Jurkat, Clone E6-1 (cell line): ENCODE results near the gene LRBA.
"Not testable (repeated sequence)": the region's sequence is repeated elsewhere in the genome, so short reads cannot be mapped to it uniquely, and the experiment has no call there.

Experiments
- DNase-seq: peaks from one replicate; pipeline ENCODE4 v3.0.0-alpha.2; 2011; ENCODE audit warnings: low read depth, low spot score
- H3K4me3 ChIP-seq: 2 replicates; pipeline ENCODE4 v1.5.1; 2011; ENCODE audit warnings: mild to moderate bottlenecking, low read length, control low read depth, moderate library complexity

Gene LRBA

DNA sequence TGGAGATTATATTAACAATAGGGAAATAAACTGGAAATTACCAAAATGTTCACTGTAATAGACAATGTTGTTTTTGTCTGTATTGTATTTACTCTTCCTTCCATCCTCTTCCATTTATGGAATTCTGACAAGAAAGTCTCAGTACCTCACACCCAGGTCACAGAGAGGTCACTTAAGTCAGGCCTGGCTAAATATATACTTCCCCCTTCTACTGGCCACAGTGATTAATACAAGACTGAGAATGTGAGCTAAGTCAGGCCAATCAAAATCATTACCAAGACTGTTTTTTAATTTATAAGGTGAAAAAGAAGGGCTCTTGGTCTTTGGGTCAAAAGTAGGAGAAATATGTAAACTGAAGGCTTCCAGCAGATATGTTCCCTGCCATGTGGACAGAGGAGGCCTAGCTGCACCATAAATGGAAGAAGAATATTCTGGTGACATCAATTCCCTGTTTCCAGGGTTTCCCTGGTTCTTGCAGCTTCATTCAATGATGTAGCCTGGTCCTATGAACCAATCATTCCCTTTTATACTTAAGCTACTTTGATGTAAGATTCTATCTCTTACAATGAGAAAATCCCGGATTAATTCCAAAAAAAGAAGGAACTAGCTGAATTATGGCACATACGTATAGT is 64.3 kb downstream of the LRBA start:
- no peak for DNase-seq
- no peak overlapping the region for H3K4me3 ChIP-seq

DNA sequence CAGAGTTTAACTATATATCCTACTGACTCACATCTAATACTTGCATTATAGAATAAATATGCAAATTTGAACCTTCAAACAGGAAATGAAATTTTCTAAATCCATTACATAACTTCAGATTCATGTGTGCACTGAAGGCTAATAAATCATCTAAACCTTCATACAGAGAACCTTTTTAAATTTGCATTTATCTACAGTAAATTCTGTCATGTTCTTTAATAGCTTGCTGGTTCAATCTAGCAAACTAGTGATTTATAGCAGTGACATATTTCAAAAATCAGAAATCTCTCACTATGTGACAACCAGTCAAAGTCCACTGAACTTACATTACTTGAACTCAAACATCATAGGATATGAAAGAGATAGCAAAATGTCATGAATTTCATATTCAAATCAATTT is 65.1 kb downstream of the LRBA start:
- no peak for DNase-seq
- H3K4me3 ChIP-seq = no peak overlapping the region

DNA sequence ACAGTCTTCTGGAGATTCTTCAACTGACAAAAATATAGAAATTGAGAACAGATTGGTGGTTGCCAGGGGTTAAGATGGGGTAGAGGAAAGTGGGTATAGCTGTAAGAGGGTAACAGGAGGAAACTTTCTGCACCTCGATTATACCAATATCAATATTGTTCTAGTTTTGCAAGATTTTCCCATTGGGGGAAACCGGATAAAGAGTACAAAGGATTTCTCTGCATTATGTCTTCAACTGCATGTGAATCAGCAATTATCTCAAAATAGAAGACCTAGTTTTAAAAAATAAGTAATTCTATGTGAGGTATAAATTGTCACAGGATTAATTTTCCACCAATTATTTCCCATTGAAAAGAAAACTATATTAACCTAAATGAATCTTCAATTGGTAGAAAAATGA is 65.7 kb downstream of the LRBA start:
- H3K4me3 ChIP-seq = no peak overlapping the region
- no peak for DNase-seq

DNA sequence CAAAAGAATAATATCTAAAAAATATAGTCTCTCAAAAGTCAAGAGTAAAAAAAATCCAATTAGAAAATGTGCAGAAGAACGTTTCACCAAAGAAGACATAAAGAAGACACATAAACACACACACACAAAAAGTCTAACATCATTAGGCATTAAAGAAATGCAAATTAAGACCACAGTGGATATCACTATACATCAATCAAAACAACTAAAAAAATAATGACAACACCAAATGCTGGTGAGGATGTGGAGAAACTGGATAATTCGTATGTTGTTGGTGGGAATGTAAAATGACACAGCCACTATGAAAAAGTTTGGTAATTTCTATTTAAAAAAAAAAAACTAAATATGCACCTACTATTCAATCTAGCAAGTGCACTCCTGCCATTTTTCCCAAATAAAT is 66.4 kb downstream of the LRBA start:
- H3K4me3 ChIP-seq = no peak overlapping the region
- DNase-seq = no peak

DNA sequence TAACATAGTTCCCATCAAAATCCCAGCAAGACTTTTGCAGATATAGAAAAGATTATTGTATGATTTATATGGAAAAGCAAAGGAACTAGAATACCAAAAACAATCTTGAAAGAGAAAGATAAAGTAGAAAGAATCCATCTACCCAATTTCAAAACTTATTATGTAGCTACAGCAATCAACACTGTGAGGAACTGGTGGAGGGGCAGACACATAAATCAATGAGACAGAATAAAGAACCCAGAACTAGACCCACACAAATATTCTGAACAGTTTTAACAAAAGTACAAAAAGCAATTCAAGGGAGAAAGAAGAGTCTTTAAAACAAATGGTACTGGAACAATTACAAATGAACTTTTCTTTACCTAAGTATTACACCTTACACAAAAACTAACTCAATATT is 67.0 kb downstream of the LRBA start:
- no peak for DNase-seq
- H3K4me3 ChIP-seq = no peak overlapping the region

DNA sequence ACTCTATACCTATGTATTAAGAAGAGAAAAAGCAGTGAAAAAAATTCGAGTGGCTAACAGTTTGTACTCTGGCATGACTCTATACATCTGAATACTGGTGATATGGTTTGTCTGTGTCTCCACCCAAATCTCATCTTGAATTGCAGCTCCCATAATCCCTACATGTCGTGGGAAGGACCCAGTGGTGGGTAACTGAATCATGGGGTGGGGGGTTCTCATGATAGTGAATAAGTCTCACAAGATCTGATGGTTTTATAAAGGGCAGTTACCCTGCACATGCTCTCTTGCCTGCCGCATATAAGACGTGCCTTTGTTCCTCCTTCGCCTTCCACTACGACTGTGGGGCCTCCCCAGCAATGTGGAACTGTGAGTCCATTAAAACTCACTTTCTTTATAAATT is 70.4 kb downstream of the LRBA start:
- no peak for DNase-seq
- no peak overlapping the region for H3K4me3 ChIP-seq

DNA sequence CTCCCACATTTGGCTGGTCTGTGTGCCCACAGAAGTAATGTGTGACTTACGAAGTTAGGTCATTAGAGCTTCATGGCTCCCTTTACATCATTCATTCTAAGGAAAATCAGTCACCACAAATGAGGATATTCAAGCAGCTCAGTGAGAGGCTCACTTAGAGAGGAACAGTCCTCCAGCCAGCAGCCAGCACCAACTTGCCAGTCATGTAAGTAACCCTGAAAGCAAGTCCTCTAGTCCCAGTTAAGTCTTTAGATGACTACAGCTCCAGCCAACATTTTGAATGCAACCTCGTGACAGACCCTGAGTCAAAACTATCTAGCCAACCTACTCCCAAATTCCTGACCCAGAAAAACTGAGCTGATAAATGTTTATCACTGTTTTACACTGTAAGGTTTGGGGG is 71.3 kb downstream of the LRBA start:
- no peak for DNase-seq
- H3K4me3 ChIP-seq = no peak overlapping the region

DNA sequence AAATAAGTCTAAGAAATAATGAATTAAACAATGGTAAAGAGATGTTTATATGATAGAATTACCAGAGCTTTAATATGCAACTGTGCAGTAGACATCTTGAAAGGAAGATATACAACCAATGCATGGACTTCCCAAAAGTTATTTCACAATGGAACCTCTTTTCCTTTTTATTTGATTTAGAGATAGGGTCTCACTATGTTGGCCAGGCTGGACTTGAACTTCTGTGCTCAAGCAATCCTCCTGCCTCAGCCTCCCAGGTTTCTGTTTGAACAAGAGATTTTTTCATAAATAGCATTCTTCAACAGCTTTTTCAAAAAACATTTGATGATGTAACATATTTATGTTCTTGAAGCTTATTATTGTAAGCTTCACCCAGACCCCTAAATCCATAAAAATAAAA is 72.0 kb downstream of the LRBA start:
- DNase-seq = no peak
- H3K4me3 ChIP-seq = no peak overlapping the region

DNA sequence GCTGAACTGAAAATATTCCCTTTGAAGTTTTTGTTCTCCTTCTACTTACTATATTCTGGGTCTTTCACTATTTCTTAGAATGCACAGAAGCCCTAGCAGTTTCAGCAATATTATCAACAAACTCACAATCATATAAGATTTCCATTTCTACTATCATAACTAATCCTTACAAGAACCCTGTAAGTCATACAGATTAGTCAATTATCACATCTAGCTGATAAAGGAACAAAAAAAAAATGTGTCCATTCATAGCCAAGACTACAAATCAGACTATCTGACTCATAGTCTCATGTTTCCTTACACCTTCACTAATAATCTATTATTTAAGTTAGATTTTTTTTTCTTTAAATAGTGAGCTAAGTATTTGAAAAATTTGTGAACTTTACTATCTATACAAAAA is 72.5 kb downstream of the LRBA start:
- no peak for DNase-seq
- no peak overlapping the region for H3K4me3 ChIP-seq

DNA sequence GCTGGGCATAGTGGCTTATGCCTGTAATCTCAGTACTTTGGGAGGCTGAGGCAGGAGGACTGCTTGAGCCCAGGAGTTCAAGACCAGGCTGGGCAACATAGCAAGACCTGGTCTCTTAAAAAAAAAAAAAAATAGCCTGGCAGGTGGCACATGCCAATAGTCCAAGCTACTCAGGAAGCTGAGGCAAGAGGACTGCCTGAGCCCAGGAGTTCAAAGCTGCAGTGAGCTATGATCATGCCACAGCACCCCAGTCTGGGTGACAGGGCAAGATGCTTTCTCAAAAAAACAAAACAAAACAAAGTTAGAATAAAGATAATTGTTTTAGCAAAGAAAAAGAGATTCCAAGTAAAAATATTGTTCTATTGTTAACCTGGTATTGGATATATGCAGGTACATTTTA is 75.0 kb downstream of the LRBA start:
- H3K4me3 ChIP-seq = no peak overlapping the region

DNA sequence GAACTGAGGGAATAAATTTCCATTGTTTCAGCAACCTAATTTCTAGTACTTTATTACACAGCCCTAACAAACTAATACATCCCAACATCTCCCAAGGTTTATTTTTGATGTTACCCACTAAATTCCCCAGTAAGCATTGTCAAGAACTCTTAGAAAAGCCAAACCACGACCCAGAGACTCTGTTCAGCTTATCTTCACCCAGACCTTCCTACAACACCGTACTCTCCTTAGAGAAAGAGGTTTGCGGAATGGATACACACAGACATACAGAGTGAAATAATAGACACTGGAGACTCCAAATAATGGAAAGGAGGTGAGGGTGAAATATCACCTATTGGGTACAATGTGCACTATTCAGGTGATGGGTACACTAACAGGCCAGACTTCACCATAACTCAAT is 75.6 kb downstream of the LRBA start:
- no peak for DNase-seq
- H3K4me3 ChIP-seq = no peak overlapping the region

More for the DNA sequence above, 75.0 kb downstream of the LRBA start:
- DNase-seq = no peak

DNA sequence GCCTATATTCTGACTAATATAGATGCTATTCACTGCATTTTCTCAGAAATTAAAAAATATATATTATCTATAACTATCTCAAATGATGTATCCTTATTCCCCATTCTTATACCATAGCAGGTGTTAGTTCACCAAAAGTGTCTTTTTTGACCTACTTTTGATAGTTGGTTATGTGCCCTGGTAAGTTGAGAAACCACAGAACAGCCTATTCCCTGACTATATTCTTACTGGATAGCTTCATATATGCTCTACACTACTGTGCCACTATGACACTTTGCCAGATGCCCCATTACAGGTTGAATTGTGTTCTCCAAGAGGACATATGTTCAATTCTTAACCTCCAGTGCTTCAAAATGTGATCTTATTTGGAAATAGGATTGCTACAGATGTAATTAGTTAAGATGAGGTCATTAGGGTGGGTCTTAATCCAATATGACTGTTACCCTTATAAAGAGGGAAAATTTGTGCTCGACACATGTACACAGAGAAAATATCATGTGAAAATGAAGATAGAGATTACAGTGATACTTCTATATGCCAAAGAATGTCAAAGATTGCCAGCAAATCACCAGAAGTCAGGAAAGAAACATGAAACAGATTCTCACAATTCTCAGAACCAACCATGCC is 76.1 kb downstream of the LRBA start:
- H3K4me3 ChIP-seq = no peak overlapping the region
- no peak for DNase-seq

DNA sequence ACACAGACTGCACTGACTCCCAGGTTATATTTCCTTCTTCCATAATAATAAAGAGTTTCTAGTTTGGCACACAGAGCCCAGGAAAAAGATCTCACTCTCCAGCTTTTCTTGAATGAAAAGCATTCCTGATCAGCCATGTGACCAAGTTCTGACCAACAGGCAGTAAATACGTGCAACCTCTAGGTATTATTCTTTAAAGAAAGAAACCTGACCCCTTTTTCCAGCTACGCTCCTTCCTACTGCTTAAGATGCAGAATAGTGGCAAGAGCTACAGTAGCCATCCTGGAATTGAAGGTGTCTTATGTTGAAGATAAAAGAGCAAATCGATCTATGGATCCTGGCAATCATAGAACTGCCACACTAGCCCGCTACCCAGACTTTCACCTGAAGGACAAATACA is 76.7 kb downstream of the LRBA start:
- H3K4me3 ChIP-seq = no peak overlapping the region
- DNase-seq = no peak

DNA sequence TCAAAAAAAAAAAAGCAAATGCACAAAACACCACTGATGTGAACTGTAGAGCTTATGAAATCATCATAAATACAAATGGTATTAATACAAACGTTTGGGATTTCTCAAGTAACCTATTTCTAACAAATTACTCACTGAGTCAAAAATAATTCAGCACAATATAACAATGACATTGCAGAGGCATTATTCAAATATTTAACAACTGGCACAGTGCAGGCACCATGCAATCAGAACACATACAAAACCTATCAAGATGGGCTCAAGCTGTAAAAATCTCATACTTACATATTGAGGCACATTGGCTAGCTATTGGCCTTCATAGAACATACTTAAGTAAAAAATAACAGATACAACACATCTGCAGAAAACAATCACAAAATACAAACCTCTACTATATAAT is 81.1 kb downstream of the LRBA start:
- no peak overlapping the region for H3K4me3 ChIP-seq
- DNase-seq = no peak

DNA sequence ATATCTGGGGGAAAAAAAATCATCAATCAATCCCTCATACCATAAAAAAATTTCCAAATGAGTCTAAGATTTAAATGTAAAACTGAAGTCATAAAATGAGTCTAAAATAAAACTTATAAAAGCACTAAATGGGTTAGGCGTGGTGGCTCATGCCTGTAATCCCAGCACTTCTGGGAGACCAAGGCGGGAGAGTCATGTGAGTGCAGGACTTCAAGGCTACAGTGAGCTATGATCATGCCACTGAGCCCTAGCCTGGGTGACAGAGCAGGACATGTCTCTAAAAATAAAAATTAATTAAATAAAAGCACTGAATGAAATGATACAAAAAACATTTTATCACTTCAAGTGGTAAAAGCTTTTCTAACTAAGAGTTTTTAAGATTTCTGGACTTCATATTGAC is 83.3 kb downstream of the LRBA start:
- DNase-seq = no peak

DNA sequence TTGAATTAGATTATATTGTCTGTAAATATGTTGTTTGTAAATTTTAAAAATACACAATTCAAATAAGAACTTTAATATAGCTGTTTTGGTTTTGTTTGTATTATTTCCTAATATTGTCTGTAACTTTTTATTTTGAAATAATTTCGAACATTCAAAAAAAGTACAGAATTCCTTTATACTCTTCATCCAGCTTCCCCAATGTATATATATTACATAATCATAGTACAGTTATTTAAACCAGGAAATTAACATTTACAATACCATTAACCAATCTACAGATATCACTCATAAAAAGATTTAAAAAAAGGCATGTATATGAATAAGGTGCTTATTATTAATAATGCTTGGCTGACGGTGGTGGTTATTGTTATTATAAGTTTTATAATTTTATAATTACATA is 84.1 kb downstream of the LRBA start:
- DNase-seq = no peak

More for the DNA sequence above, 83.3 kb downstream of the LRBA start:
- no peak overlapping the region for H3K4me3 ChIP-seq

DNA sequence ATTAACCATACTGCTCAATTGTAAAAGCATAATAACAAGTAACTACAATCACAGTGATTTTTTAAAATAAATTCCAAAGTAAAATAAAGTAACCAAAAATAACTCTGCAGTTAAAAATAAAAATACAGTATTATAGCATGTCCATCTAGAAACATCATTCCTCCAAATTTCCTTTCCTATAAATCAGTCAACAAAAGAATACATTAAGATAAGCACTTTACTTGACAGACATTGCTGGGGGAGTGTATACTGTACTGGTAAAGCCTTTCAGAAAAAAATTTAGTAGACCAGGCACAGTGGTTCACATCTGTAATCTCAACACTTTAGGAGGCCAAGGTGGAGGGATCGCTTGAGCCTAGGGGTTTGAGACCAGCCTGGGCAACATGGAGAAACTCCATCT is 91.1 kb downstream of the LRBA start:
- no peak overlapping the region for H3K4me3 ChIP-seq
- no peak for DNase-seq

More for the DNA sequence above, 84.1 kb downstream of the LRBA start:
- no peak overlapping the region for H3K4me3 ChIP-seq

DNA sequence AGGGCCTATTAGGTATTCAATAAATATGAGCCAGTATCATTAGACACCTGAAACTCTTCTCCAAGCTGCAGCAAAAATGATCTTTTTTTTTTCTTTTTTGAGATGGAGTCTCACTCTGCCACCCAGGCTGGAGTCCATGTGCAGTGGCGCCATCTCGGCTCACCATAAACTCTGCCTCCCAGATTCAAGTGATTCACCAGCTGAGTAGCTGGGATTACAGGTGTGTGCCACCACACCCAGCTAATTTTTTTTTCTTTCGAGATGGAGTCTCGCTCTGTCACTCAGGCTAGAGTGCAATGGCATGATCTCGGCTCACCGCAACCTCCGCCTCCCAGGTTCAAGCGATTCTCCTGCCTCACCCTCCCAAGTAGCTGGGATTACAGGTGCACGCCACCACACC is 93.6 kb downstream of the LRBA start:
- not testable (repeated sequence) for DNase-seq, H3K4me3 ChIP-seq

DNA sequence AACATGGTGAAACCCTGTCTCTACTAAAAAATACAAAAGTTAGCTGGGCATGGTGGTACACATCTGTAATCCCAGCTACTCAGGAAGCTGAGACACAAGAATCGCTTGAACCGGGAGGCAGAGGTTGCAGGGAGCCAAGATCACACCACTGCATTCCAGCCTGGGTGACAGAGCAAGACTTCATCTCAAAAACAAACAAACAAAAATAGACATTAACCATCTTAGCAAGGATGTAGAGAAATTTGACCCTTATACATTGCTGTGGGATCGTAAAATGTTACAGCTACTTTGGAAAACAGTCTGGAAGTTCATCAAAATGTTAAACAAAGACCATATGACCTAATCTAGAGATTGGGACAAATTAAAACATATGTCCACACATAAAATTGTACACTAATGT is 96.5 kb downstream of the LRBA start:
- not testable (repeated sequence) for H3K4me3 ChIP-seq, DNase-seq

DNA sequence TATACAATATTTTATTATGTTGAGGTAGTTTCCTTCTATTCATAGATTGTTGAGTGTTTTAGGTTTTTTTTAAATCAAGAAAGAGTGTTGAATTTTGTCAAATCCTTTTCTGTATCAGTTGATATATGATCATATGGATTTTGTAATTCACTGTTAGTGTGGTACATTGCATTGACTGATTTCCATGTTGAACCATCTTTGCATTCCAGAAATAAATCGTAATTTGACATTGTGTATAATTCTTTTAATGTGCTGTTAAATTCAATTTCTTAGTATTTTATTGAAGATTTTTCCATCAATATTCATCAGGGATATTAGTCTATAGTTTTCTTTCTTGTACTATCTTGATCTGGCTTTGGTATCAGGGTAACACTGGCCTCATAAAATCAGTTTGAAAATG is 103.8 kb downstream of the LRBA start:
- DNase-seq = no peak
- no peak overlapping the region for H3K4me3 ChIP-seq

DNA sequence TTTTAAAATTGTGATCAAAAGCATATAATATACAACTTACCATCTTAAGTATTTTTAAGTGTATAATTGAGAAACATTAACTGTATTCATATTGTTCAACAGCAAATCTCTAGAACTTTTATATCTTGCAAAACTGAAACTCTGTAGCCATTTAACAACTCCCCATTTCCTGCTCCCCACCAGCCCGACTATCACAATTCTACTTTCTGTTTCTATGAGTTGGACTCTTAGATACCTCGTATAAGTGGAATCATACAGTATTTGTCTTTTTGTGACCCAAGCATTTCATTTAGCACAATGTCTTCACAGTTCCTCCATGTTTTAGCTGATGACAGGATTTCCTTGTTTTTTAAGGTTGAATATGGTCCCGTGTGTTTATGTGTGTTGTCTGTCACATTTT is 106.0 kb downstream of the LRBA start:
- DNase-seq = no peak

More for the DNA sequence above, 106.0 kb downstream of the LRBA start:
- no peak overlapping the region for H3K4me3 ChIP-seq
